HG03432 (cell line): ENCODE data around the gene PMF1.
"Not testable (repeated sequence)": the region's sequence is repeated elsewhere in the genome, so short reads cannot be mapped to it uniquely, and the experiment has no call there.

ENCODE experiments used
- ATAC-seq: cut with Tn5 transposase; IDR thresholded peaks from one replicate; pipeline ENCODE4 v1.9.1; 2021; ENCODE audit warnings: mild to moderate bottlenecking, moderate library complexity; ENCODE audit not compliant: unreplicated experiment

PMF1 gene

DNA sequence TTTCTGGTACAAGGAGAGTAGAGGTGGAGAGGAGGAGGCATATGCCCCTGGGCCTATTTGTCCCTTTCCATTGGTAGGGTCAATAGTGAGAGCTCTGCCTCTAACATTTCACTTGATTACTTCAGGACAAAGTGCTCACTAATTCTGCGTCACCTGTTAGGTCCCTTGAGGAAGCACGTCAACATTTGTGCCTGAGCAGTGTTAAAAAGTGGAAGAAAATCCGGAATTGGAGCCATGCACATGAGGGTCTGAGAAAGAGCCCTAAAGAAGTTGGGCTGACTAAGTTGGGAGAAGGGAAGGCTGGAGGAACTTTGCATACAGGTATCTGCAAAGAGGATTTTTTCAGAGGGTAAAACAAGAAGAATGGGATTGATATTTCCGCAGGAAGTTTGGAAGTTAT, 17.0 kb upstream of the PMF1 start:
- no peak for ATAC-seq

DNA sequence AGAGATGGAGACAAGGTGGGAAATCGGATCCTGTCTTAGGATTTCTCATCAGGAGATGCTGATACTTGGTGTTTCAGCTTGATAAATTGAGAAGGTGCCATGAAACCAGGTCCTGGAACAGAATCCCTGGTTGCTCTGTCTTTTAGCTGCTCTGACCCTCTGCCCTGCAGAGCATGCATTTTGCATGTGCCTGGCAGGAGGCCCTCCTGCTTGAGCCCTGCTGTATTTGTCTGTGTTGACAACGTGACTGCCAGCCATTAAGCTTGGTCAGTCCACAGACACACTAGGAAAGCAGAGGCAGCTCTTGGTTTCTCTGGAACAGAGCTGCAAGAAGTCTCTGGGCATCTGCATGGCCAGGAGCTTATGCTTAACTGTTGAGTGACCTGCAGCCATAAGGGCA, 16.4 kb upstream of the PMF1 start:
- ATAC-seq: no peak

DNA sequence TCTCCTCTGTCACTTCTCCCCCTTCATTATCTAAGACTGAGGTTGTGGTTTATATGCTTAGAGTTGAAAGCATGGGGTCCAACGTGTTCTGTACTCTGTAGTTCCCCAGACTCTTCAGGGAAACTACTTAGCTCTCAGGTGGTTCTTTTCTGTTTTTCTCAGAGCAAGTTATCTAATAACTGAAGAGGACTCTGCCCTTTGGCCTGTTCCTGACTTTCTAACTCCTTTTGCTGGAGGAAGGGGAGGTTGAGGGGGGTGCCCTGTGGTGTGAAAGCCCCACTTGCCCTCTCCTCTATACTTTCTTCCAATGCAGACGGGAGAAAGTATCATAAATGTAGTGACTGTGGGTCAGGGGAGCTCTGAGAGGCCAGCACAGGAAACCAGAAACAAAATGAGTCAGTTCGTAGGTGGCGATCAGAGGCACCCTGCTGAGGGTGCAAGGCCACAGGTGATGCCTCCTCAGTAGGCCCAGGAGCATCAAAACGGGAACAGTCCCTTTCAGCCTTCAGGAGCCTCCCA, 13.9 kb upstream of the PMF1 start:
- ATAC-seq: peak; percentile 39

DNA sequence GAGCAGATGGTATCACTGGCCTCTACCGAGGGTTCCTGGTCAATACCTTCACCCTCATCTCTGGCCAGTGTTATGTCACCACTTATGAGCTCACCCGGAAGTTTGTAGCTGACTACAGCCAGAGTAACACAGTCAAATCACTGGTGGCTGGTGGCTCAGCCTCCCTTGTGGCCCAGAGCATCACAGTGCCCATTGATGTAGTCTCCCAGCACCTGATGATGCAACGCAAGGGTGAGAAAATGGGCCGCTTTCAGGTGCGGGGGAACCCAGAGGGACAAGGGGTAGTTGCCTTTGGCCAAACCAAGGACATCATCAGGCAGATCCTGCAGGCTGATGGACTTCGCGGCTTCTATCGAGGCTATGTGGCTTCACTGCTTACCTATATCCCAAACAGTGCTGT, 12.8 kb upstream of the PMF1 start:
- ATAC-seq: no peak

DNA sequence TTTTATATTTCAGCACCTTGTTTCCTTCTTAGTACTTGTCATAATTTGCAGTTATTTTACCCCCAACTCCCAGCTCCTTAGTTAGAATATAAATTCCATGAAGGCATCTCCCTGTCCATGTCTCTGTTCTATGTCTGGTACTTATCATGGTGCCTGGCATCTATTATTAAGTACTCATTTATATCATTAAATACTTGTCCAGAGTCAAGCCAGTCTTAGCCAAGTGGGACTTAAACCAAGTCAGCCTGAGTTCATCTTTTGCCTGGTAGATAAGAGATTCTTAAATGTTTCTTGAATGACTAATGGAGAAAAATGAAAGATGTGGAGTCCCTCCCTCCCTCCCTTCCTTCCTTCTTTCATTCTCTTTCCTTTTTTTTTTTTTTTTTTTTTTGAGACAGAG, 9.5 kb upstream of the PMF1 start:
- ATAC-seq: no peak

DNA sequence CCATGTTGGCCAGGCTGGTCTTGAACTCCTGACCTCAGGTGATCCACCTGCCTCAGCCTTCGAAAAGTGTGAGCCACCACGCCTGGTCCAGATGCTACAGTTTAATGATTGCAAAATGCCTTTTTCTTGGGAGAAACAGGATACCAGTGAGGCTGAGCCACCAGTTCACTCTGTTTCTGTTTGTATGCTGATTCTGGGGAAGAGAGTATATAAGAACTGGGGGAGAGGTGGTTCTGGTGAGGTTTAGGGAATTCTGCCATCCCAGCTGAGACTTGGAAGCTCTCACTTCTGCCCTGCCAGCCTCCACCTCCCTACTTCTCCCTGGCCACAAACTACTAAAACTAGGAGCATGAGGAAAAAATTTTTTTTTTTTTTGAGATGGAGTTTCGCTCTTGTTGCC, 8.1 kb upstream of the PMF1 start:
- ATAC-seq: no peak

DNA sequence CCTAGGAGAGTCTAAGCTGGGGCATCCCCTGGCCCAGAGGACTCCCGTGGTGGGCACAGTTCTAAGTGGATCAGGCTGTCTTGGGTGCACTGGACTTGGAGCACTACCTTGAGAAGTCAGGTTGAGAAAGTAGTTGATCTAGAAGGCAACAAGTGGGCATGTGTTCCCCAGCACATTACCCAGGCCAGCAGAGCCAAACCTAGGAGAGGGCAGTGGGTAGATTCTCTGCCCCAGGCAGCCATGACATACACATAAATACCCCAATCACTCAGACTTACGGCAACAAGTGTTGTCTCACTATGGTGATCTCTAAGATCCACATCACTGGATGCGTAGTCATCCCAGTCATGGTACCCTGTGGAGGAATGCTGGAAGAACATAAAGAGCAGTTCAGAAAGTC, 1.6 kb upstream of the PMF1 start:
- no peak for ATAC-seq

DNA sequence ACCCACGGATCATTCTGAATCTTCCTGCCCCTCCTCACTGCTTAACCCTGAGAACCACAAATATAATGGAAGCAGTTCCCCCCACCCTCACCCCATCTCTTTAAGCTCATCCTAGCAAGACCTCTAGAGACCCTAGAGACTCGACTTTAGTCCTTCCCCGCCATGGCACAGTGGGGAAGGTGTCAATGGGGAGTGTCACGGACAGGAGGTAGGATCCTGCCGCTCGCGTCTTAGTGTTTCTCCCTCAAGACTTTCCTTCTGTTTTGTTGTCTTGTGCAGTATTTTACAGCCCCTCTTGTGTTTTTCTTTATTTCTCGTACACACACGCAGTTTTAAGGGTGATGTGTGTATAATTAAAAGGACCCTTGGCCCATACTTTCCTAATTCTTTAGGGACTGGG, 677 bp upstream of the PMF1 start:
- no peak for ATAC-seq

DNA sequence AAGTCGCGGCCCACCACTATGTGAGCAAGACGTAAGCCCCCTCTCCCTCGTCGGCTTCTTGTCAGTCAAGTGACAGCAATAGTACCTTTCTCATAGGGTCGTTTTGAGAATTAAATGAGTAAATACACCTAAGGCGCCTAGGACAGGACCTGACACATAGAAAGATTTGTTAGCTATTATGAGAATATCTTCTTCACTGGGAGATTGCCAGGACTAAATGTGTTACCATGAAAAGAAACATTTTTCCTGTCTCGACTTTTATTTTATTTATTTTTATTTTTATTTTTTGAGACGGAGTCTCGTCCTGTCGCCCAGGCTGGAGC, 798 bp downstream of the PMF1 start:
- ATAC-seq: no peak

DNA sequence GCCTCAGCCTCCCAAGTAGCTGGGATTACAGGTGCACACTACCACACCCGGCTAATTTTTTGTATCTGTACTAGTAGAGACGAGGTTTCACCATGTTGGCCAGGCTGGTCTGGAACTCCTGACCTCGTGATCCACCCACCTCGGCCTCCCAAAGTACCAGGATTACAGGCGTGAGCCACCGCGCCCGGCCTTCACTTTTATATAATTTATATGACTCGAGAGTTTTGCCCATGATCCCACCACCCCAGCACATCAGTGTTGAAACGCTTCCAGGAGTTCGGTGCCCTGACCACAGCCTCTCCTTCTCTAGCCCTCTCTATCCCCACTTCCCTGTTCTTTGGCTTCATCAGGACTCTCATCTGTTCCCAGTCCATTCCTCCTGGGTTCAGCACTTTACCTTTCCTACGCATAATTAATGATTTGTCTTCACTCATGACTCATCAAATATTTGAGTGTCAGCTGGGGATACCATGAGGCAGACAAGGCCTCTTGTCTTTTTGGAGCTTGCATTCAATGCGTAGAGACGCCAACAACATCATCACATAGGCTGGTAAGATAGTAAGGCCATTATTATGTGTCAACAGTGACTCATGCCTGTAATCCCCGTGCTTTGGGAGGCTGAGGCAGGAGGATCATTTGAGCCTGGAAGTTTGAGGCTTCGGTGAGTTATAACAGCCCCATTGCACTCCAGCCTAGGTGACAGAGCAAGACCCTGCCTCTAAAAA, 1.4 kb downstream of the PMF1 start:
- no peak for ATAC-seq

DNA sequence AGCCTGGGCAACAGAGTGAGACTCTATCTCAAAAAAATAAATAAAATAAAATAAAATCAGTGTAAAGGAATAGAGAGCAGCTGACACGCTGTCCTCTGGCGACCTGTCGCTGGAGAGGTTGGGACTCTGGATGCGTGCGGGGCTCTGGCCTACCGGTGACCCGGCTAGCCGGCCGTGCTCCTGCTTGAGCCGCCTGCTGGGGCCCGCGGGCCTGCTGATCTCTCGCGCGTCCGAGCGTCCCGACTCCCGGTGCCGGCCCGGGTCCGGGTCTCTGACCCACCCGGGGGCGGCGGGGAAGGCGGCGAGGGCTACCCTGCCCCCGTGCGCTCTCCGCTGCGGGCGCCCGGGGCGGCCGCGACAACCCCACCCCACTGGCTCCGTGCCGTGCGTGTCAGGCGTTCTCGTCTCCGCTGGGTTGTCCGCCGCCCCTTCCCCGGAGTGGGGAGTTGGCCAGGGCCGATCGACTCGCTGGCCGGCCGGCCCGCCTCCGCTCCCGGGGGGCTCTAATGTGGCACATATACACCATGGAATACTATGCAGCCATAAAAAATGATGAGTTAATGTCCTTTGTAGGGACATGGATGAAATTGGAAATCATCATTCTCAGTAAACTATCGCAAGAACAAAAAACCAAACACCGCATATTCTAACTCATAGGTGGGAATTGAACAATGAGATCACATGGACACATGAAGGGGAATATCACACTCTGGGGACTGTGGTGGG, 3.7 kb downstream of the PMF1 start:
- not testable (repeated sequence) for ATAC-seq

DNA sequence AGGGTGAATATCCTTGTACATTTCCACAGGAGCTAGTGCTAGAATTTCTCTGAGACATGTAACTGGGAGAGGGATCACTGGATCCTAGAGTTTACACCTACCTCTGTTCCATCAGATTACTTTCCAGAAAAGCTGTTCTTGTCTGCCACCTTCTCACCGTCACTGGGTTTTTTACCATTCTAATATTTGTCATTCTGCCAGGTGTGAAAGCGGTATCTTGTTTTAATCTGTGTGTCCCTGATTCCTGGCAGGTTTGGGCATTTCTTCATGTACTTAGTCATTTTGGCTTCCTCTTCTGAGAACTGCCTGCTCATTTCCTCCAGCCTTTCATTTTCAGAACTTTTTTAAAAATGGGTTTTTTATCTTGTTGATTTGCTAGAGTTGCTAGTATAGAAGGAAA, 5.1 kb downstream of the PMF1 start:
- no peak for ATAC-seq

DNA sequence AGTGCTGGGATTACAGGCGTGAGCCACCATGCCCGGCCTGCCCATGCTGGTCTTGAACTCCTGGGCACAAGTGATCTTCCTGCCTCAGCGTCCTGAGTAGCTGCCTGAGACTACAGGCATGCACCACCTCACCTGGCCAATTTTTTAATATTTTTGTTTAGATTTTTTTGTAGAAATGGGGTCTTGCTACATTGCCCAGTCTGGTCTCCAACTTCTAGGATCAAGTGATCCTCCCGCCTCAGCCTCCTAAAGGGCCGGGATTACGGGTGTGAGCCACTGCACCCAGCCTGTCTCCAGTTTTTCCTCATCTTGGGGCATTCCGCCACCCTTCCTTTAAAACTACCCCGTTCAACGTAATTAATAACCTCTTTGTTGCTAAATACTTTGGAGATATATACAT, 7.4 kb downstream of the PMF1 start:
- no peak for ATAC-seq

DNA sequence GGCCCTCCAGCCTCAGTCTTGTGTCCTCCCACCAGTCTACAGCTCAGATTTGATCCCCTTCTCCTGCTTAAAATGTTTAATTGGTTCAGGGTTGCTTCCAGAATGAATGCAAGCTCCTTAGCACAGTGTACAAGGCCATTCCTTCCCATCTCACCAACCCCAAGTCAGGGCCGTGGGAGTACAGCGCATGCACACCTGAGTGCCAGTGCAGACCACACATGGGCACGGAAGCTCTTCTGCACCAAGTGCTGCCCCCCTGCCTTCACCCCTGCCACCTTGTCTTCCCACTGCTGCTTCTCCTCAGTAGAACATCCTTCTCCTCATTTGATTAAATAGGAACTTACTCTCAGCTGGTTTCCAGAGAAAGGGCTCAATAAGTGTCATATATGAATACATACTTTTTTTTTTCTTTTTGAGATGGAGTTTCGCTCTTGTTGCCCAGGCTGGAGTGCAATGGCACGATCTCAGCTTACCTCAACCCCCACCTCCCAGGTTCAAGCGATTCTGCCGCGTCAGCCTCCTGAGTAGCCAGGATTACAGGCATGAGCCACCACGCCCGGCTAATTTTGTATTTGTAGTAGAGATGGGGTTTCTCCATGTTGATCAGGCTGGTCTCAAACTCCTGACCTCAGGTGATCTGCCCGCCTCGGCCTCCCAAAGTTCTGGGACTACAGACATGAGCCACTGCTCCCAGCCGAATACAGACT, 9.3 kb downstream of the PMF1 start:
- no peak for ATAC-seq

DNA sequence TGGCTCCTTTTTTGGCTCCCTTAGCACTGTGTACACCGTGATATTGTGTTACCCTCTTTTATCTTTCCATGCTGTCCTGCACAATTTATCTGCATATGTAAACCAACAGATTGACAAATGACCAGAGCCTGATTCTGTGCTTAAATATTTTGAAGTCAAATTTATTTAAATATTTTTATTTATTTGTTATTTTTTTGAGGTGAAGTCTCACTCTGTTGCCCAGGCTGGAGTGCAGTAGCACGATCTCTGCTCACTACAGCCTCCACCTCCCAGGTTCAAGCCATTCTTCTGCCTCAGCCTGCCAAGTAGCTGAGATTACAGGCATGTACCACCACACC, 12.8 kb downstream of the PMF1 start:
- peak; percentile 5 for ATAC-seq

DNA sequence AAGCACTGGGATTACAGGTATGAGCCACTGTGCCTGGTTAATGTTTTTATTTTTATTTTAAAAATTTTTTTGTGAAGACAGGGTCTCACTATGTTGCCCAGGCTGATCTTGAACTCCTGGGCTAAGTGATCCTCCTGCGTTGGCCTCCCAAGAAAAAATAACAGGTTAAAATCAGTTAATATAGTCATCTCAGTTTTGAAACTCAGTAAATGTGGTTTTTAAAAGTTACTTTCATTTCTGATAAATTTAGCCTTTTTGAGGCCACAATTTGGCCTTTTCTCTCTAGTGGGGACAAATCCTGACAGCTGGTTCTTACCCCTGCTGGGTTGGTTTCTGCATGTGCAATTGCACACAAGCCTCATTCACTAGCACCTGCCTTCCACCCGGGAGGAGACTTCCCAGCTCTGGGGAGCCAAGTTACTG, 13.3 kb downstream of the PMF1 start:
- ATAC-seq: peak; percentile 80

DNA sequence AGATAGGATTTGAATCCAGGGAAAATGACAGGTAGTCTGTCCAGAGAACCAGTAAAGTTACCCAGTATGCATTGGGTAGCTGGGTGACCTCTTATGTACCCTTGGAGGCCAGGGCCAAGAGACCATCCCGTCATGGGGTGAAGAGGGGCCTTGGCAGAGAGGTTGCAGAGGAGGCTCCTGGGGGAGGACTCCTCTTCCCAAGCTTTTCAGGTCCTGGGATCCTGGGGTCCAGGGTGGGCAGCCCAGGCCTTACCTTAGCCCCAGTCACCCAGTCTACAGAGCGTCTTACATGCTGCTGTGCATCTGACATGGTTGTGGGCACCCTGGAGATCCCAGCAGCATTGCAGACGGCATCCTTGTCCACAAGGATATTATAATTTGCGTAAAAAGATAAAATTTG, 14.0 kb downstream of the PMF1 start:
- no peak for ATAC-seq

DNA sequence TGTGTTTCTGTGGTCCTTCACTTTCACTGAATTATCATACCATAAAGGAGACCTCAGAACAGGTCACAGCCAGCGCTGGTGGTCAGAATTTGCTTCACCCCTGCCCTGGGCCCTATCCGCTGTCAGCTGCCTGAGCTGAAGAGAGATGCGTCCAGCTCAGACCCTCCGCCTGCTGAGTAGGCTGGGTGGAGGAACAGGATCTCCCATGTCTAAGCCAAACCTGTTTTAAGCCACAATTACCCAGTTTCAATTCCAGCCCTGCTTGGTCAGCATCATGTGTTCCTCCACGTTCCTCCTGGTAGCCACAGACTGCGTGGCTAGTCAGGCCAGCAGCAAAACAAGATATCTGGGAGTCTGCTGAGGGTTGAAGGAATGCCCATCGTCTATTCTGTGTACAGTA, 15.7 kb downstream of the PMF1 start:
- ATAC-seq: no peak

DNA sequence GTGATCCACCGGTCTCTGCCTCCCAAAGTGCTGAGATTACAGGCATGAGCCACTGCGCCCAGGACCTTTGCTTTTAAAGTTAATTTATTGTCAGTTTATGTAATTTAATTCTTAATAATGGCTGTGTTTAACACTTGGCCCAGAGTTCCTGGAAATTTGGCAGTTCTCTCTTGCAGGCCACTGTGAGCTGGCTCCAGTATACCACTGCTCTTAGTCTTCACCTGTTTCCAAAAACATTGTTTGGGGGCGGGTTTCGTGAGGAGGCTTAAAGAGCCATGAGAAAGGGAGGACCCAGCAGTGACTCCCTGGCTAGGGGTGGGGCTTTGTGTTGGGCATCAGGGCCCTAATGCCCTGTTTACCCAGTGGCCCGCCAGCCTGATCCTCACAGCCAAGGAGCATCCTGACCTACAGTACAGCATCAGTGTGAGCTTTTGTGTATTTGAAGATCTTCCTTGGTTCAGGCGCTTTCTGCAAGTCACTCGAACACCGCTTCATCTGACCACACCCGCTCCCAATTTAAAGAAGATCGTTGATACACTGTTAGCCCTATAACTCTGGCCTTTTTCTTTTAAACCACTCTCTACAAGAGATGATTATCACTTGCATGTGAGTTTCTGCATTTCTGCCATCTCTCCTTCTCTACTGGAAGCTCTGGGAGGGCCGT, 17.1 kb downstream of the PMF1 start:
- no peak for ATAC-seq

DNA sequence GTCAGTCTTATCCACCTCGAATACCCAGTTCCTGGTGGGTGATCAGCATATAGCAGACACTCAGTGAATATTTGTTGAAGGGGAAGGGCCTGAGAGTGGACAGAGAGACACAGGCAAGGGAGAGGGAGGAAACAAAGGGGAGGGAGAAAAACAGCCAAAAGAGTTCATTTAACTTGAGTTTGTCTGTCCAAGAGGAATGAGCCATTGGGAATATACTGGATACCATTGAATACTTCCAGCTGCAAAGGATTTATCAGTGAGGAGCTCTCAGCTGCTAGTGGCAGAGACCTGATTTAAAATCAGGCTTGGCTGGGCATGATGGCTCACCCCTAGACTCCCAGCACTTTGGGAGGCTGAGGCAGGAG, 17.6 kb downstream of the PMF1 start:
- no peak for ATAC-seq

DNA sequence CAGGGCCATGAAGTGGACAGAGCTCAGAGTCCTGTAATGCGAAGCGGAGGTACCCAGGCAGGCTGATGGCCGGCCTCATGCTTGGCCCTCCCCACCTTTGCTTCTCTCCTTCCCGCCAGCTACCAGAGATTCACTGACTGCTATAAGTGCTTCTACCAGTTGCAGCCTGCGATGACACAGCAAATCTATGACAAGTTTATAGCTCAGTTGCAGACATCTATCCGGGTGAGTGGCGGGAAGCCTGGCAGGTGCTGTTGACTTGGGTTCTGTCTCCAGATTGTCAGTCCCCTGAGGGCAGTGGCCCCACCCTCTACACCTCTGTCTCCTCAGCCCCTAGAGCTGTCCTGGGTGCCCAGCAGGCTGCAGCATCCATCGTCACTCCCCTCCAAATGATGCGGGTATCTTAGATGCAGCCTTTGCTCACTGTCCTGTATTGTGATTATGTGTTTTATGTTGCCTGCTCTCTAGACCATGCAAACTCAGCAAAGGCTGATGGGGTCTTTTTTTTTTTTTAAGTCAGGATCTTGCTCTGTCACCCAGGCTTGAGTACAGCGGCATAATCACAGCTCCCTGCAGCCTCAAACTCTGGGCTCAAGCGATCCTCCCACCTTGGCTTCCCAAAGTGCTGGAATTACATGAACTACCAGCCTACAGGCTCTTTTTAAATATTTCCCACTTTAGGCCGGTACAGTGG, 19.5 kb downstream of the PMF1 start:
- no peak for ATAC-seq
